Fibroblast of pulmonary artery (primary cell): ENCODE data around the gene ADPRM.

ENCODE experiments used
- DNase-seq: peaks from one replicate; pipeline ENCODE4 v3.0.0-alpha.2; 2010; ENCODE audit warnings: low read depth
- H3K4me3 ChIP-seq: replicated peaks from 2 replicates; pipeline ENCODE4 v1.5.1; 2011; ENCODE audit warnings: low read depth, mild to moderate bottlenecking, control low read depth, low read length, moderate library complexity
- CTCF ChIP-seq: IDR thresholded peaks from 2 replicates; pipeline ENCODE4 v1.5.1; 2011; ENCODE audit warnings: mild to moderate bottlenecking, control low read depth, low read length, inconsistent platforms; ENCODE audit errors: missing control alignments

ADPRM gene

GRCh38 chr17:10653987-10654386, 43.4 kb upstream of the ADPRM start:
- no peak for TF ChIP-seq CTCF
- no peak overlapping the region for H3K4me3 ChIP-seq
- DNase-seq: no peak

- no peak for DNase-seq
- H3K4me3 ChIP-seq: no peak within 1 kb of the TSS
- TF ChIP-seq CTCF: no peak
Observed at GRCh38 chr17:10657148-10657547, 40.2 kb upstream of the ADPRM start, which contains the start of gene MYH3. MYH3 (minus strand) TSS chr17:10657309; CDS start chr17:10655064, 2,245 bp downstream.

GRCh38 chr17:10657879-10658278, 39.5 kb upstream of the ADPRM start:
- H3K4me3 ChIP-seq: no peak overlapping the region
- no peak for TF ChIP-seq CTCF
- DNase-seq: no peak

- no peak for DNase-seq
- no peak overlapping the region for H3K4me3 ChIP-seq
- no peak for TF ChIP-seq CTCF
Observed at GRCh38 chr17:10661437-10661836, 36.0 kb upstream of the ADPRM start.

GRCh38 chr17:10663231-10663630, 34.2 kb upstream of the ADPRM start:
- DNase-seq: no peak

GRCh38 chr17:10664571-10664970, 32.8 kb upstream of the ADPRM start:
- TF ChIP-seq CTCF: no peak
- H3K4me3 ChIP-seq: no peak overlapping the region
- no peak for DNase-seq

More at GRCh38 chr17:10663231-10663630, 34.2 kb upstream of the ADPRM start:
- TF ChIP-seq CTCF: no peak
- no peak overlapping the region for H3K4me3 ChIP-seq

GRCh38 chr17:10666906-10667305, 30.5 kb upstream of the ADPRM start:
- TF ChIP-seq CTCF: no peak
- no peak for DNase-seq
- H3K4me3 ChIP-seq: no peak overlapping the region
